HG03565 (cell line): ENCODE measurements around the gene LMLN.
"Not testable (repeated sequence)": the region's sequence is repeated elsewhere in the genome, so short reads cannot be mapped to it uniquely, and the experiment has no call there.

Source experiments
- ATAC-seq: cut with Tn5 transposase; IDR thresholded peaks from one replicate; pipeline ENCODE4 v1.9.1; 2021; ENCODE audit warnings: mild to moderate bottlenecking, moderate library complexity; ENCODE audit not compliant: unreplicated experiment

Gene LMLN

DNA sequence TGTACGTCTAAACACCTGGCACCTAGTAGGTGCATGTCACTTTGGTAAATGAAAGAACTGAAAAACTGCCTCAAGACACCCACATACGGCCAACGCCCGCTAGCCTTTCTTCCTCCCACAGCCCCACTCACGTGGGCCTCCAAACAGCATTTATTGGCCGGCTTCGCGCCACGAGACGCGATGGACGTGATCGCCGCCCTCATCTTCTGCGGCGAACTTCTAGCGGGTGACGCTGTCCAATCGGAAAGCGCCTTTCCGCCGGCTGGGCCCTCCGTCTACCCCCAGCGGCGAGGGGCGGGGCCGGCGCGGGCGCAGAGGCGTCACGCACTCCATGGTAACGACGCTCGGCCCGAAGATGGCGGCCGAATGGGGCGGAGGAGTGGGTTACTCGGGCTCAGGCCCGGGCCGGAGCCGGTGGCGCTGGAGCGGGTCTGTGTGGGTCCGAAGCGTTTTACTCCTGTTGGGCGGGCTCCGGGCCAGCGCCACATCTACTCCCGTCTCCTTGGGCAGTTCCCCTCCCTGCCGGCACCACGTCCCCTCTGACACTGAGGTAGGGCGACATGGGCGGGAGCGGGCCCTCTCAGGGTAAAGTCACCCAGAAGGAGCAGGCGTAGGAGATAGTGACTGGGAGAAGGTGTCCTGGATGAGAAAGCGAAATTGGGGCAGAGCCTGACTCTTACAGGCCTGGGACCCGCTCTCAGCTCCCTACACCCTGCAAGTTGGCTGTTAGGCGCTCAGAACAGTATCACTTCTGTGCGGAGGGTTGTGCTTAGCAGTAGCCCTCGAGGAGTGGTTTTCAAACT, at the start of gene LMLN:
LMLN (plus strand) TSS at position 327 of the 803 bp plus-strand sequence; CDS start at position 356, 29 bp downstream.
- peak; percentile 97 for ATAC-seq

GRCh38 chr3:197912741-197913476, 47.1 kb upstream of the LMLN start:
- ATAC-seq: no peak

GRCh38 chr3:197913641-197914380, 46.2 kb upstream of the LMLN start:
- no peak for ATAC-seq

DNA sequence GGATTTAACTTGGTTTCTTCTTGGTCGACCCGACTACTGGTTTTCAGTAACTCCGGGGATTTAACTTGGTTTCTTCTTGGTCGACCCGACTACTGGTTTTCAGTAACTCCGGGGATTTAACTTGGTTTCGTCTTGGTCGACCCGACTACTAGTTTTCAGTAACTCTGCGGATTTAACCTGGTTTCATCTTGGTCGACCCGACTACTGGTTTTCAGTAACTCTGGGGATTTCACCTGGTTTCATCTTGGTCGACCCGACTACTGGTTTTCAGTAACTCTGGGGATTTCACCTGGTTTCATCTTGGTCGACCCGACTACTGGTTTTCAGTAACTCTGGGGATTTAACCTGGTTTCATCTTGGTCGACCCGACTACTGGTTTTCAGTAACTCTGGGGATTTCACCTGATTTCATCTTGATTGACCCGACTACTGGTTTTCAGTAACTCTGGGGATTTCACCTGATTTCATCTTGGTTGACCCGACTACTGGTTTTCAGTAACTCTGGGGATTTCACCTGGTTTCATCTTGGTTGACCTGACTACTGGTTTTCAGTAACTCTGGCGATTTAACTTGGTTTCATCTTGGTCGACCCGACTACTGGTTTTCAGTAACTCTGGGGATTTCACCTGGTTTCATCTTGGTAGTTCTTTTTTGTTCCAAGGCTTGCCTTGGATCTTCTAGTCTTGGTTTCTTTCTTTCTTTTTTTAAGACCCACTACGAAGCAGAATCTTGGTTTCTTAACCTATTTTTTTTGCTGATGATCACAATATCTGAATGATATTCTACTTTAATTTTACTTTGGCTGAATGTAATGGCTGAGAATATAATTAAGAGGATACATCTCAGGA, 38.4 kb upstream of the LMLN start:
- not testable (repeated sequence) for ATAC-seq

DNA sequence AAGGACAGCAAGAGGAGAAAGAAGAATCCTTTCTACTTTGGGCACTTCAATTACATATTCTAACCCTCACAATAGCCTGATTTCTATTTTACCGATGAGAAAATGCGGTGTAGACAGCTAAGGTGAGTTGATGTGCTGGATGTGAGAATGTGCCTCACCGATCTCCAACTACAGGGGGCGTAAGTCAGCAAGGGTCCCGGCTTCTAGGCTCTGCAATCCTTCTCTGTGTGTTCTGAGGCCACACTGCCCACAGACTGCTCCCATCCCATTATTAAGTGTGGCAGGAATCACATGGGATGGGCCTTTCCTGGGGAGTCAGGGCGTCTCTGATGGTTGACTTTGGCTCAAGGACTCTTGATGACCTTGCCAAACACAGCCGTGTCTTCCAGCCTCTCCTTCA, 33.6 kb upstream of the LMLN start:
- no peak for ATAC-seq

DNA sequence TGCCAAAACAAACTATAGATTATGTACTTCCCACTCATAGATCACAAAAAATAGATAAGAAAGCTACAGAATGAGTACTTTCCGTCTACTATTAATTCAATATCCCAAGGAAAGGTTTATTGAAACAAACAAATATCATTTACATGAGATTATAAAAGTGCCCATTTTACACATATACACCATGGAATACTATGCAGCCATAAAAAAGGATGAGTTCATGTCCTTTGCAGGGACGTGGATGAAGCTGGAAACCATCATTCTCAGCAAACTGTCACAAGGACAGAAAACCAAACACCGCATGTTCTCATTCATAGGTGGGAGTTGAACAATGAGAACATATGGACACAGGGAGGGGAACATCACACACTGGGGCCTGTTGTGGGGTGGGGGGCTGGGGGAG, 32.4 kb upstream of the LMLN start:
- ATAC-seq: not testable (repeated sequence)

- no peak for ATAC-seq
These were observed 23.1 kb upstream of the LMLN start for GRCh38 chr3:197936819-197937384.

DNA sequence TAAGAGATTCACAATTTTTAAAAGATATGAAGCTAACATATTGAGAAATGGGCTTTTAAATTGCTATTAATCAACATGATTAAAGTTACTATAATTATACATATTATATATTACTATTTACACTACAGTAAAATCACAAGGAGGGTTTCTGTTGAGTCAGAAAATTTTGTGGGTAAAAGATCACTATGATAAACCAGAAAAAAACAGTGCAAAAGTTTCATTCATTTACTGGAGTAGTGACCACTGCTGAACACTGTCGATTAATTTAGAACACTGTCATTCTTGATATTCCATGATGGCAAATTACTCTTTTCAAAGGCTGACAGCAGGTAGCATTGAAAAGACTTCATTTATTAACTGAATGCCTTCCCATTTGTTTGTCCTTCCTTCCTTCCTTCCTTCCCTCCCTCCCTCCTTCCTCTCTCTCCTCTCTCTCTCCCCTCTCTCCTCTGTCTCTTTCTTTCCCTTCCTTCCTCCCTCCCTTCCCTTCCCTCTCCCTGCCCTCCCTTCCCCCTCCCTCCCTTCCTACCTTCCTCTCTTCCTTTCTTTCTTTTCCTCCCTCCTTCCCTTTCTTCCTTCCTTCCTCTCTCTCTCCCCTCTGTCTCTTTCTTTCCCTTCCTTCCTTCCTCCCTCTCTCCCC, 19.2 kb upstream of the LMLN start:
- no peak for ATAC-seq

DNA sequence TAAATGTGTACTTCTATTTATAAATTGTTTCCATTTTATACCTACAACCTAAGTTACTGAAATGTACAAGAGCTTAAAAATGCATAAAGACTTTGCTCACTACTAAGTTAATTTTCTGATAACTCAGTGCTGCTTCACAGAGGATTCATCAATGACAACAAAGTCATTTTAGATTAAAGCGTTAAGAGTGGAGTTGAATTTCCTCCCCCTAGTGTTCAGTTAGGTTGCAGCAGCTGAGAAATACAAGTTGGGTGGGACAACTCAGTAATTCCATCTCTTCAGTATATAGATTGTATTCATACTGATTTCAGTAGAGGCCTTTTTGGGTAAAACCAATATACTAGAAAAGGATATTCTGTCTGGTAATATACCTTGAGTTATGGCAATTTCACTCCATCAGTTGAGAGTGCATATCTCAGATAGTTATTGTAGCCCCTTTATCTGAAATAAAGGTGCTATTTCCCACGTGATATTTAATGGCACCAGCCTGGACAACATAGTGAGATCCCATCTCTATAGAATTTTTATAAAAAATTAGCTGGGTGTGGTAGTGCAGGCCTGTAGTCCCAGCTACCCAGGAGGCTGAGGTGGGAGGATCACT, 17.0 kb upstream of the LMLN start:
- peak; percentile 56 for ATAC-seq

GRCh38 chr3:197949191-197949777, 10.7 kb upstream of the LMLN start:
- ATAC-seq: no peak

DNA sequence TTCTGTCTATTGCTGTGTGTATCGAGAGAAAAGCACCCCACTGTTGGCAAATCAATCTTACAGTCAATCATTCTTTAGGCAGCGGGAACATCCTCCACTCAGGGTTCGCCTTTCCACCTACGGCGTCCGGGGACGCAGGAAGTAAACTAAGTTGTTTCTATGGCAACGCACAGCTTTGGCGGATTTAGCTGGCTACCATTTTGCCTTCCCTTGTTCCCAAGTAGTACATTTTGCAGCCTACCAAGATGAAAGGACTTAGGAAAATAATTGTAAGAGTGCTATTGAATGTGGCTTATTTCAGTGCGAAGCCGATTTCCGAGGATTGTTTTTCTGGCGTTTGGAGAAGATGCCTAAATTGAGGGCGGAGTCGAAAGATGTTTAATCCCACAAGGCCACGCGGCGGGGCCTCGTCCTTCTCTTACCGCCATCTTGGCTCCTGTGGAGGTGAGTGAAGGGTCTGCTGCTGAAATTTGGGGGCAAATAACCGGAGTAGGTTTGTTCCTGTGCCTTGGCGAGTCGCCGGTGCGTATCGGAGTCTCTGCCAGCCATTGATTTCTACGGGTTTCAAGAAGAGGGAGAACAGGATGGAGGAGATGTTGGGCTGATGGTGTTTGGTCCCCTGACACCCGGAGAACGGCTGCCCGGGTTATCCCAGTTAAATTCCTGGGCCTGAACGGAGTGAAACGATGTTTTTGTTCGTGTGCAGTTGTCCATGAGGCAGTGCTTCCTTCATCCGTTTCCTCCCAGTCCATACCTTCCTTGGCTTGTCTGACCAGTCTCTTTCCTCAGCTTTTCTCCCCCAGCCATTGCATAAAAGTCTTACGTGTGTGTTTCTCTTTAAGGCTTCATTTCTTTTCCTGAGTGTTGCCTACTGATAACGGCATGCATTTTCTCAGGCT, 10.0 kb upstream of the LMLN start, which contains the start of gene RPL35A:
RPL35A (plus strand) TSS at position 413 of the 899 bp plus-strand sequence. CDS start 778 bp downstream, outside the sequence.
- peak; percentile 90 for ATAC-seq

- no peak for ATAC-seq
These were observed 9.3 kb upstream of the LMLN start for GRCh38 chr3:197950677-197951061.

GRCh38 chr3:197951392-197951990, 8.5 kb upstream of the LMLN start:
- ATAC-seq: no peak

GRCh38 chr3:197952440-197952839, 7.6 kb upstream of the LMLN start:
- ATAC-seq: no peak

DNA sequence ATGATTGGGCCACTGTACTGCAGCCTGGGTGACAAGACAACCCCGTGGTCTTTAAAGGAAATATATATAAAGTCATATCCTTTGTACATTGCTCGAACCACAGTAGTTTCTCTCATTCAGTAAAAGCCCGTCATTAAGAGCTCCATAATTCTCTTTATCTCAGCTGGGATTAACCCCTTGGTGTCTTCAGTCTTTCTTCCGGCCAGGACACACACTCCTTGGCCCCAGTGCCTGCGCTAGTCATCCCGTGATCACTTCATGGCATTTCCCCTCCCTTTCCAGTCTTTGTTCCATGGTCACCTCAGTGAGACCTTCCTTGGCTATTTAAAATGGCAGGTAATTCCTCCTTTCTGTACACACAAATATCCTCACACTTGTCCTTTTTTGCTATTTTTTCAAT, 6.7 kb upstream of the LMLN start:
- no peak for ATAC-seq

DNA sequence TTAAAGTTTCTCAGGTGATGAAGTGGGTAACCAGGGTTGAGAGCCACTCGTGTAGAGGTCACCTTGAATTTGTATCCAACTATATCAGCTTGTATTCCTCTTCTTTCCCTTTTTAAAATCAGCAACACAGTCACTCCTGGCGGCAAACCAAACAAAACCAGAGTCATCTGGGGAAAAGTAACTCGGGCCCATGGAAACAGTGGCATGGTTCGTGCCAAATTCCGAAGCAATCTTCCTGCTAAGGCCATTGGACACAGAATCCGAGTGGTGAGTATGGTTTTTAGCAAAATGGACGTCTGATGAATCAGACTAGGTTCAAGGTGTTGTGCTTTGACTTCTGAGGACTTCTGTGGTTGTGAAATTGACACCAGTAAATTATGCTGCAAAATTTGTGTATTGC, 6.1 kb upstream of the LMLN start:
- no peak for ATAC-seq

DNA sequence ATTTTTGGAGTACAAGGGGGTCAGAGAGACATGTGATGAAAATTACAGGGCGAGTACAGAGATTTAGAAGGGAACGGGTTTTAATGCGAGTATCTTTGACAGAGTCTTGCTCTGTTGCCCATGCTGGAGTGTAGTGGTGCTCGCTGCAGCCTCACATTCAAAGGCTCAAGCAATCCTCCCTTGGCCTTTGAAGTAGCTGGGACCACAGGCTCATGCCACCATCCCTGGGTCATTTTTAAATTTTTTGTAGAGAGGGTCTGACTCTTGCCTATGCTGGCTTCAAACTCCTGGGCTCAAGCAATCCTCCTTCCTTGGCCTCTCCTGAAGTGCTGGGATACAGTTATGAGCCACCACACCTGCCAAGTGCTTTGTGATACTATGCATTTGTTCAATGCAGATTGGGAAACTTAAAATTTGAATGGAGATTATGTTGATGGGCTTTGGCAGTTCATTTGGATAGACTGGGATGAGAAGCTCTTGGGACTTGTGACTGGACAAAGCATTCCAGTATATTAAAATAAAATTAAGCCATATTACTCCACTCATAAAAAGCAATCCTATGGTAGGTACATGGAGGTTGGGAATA, 4.0 kb upstream of the LMLN start:
- ATAC-seq: no peak
